Measurements from ENCODE around the gene CACHD1.

DNA sequence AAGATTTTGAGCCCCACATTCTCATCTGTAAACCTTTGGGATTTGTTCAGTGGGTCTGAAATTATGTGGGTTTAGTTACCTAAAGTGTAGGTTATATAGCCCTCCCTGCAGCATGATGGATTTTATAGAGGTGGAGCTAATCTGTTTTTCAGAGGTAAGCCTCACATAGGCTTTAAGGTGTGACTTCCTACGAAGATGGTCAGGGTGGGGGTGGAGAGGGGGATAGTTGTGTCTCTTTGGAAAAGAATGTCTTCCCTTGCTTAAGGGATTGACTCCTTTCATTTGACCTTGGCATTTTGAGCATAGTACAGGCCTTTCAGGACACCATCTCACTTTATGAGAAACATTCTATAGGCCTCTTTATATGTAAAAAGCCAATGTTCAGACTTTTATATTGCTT lies 3.4 kb downstream of the CACHD1 start:
- TF ChIP-seq EZH2phosphoT487 (conservative IDR thresholded peaks at IDR 0.05; ENCODE audit: low read length) (no peak), CTCF (IDR thresholded peaks at IDR 0.05; ENCODE audit: insufficient read depth, low read length, poor library complexity, severe bottlenecking) (no peak)

Data from SU-DHL-6 (cell line).